HG03159 (cell line): ENCODE measurements around the gene KLF5.
A peak's percentile ranks its signal among the peaks of the same experiment; 100 is the strongest.
"Not testable (repeated sequence)": the region's sequence is repeated elsewhere in the genome, so short reads cannot be mapped to it uniquely, and the experiment has no call there.

ENCODE experiments used
- ATAC-seq: cut with Tn5 transposase; IDR thresholded peaks from one replicate; pipeline ENCODE4 v1.9.1; 2021; ENCODE audit warnings: mild to moderate bottlenecking, moderate library complexity; ENCODE audit not compliant: unreplicated experiment

Gene KLF5

GRCh38 chr13:73058736-73059459 is at the start of gene KLF5:
TSS of gene KLF5 (plus strand) at chr13:73059005. CDS start at chr13:73059328, 323 bp downstream.
- peak; percentile 98 for ATAC-seq

GRCh38 chr13:73011751-73012150 is 47.1 kb upstream of the KLF5 start:
- no peak for ATAC-seq

DNA sequence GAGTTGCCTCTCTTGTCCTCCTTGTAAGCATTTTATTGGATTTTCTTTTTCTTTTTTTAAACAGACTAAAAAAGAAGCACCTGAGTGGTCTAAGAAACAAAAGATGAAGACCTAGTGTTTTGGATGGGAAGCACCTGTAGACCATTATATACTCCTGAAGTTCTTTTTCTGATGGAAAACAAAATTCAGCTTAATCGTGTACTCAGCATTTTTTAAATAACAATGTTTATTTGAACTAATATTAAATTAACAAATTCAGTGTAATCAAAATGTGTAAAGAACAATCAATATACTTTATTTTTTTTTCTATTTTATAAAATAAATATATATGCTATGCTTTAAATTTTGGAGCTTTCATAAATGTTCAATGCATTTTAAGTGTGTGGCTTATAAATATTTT is 43.0 kb upstream of the KLF5 start:
- no peak for ATAC-seq

- ATAC-seq, result no peak
Observed at GRCh38 chr13:73018336-73018735, 40.5 kb upstream of the KLF5 start.

- no peak for ATAC-seq
Observed at GRCh38 chr13:73025217-73026012, 33.4 kb upstream of the KLF5 start.

GRCh38 chr13:73034901-73035300 is 23.9 kb upstream of the KLF5 start:
- no peak for ATAC-seq

DNA sequence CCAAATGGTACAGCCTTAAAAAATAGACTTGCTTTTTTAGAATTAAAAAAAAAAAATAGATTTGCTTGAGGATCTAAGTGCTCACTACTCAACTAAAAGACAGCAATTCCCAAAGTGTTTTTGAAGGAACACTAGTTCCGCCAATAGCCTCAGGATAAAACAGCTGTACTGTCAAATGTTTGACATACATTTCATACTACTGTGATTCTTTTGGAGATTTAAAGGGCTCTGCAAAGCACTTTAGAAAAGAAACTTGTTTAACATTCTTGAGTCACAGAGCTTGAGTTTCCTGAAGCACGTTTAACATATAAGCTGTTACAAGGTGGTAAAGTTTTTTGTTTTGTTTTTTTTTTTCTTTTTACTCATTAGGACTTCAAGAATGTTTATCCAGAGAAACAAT is 23.1 kb upstream of the KLF5 start:
- no peak for ATAC-seq

- no peak for ATAC-seq
Observed at GRCh38 chr13:73036566-73036965, 22.2 kb upstream of the KLF5 start.

DNA sequence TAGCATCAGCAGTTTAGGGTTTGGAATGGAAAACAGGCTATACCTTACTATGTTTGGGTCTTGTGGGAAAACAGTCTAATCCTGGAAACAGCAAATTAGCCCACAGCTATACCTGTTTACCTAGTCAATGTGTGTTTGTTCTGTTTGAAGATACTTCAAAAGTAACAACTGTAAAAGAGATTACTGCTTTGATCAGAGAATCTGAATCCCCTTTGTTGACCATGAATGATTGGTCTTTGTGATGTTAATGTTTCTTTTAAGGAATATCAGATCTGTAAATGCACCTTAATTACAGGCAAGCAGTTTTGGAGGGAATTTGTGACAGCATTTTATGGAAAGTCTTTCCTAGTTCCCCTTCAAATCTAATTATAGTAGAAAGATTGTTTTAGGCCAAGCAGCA is 20.7 kb upstream of the KLF5 start:
- no peak for ATAC-seq

DNA sequence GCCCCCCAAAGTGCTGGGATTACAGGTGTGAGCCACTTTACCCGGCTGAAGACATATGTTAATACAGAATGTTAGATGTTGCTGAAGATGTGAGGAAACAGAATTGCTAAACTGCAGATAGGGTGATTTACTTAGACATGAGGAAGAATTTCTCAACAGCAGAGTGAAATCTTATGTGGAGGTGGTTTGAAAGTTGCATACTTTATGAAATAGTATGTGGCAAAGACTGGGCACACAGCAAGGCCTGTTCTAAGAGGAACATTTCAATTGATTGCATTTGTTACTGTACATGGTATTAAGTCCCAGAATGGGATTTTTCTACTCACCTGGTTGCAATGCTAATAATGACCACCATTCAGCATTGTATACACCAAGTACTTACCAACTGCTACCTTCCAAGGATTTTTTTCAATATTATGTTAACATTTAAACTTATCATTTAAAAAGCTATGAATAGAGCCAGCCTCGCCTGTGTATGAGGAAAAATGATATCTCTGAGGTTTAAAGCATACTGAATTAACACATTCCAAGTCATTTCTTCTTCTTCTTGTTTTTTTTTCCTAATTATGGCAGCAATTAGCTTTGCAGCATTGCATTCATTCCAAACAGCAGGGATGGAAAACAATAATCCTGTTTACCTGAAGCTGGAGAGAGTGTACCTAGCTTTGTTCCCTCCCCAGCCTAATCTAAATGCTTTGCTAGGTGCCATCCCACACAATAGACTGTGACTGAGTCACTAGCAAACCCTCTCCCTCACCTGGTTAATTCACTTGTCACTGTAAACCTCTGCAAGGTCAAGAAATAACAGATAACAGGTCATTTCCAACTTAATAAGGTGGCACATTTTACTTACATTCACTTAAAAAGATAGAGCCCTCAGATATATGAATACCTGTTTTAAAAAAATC is 19.4 kb upstream of the KLF5 start:
- ATAC-seq, result no peak

DNA sequence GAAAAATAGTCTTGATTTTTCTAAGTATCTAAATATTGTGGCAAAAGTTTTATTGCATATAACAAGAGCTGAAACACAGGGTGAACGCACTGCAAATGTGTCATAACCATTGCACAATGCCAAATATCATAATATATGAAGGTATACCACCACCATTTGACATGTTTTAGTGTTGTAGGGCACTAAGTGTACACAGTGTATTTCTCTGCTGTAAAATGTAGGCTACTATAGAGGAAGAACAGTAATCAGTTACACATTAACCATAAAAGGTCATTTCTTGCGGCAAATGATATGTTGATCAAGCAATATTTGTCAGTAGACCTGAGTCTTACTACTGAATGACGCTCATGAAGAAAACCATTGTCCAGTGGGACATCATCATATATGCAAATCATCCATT is 18.3 kb upstream of the KLF5 start:
- ATAC-seq, result no peak

GRCh38 chr13:73040968-73041596 is 17.7 kb upstream of the KLF5 start:
- ATAC-seq, result no peak

DNA sequence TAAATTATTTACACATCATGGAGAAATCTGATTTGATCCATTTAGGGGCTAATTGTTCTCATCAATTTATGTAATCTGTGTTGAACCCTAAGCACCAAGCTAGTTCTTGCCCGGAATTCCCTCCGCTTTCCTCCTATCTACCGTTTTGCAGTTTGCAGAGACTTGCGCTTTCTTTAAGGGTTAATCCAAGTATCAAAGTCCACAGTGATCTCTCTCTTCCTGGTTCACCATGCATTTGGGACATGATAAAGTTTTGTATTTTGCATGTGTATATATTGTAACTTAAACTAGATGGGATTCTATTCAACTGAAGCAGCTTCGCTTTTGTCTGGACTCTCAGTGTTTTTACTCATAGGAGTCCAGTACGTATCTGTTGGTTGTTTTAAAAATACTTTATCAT is 13.8 kb upstream of the KLF5 start:
- no peak for ATAC-seq

GRCh38 chr13:73048615-73049014 is 10.2 kb upstream of the KLF5 start:
- ATAC-seq, result not testable (repeated sequence)

DNA sequence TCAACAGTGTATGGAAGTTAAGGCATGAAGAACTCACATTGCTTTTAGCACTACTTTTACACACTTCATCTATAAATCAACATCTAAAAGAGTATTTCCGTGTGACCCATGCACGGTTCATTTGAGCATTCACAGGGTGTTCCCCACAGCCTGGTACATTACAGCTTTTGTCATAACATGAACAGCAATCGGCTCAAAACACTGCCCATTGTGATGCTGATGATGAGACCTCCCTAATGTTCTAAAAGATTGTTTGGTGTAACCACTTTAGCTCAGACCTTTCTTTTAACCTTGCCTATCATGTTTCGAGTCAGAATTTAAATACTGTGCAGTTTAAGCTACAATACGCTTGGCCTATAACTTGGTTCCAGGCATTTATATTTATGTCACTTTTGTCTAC is 4.1 kb upstream of the KLF5 start:
- no peak for ATAC-seq

GRCh38 chr13:73055813-73056564 is 2.8 kb upstream of the KLF5 start:
- no peak for ATAC-seq

DNA sequence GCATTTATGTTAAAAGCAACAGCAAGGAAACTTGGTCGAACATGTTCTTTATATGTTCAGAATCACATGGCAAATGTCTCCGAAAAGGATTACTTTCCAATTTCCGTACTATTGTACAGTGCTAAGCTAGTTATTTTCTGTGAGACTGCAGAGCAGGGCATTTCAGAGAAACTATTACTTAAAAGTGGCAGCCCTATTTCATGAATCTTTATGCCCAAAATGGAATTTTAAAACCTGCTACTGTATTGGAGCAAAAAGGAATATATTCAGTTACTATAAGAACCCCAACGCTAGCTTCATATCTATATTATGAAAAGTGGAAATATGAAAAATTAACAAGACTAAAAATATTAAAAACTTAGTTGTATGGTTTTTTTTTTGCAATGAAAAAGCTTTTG is 2.2 kb upstream of the KLF5 start:
- no peak for ATAC-seq

GRCh38 chr13:73057284-73058063 is 1.3 kb upstream of the KLF5 start:
- ATAC-seq, result no peak

GRCh38 chr13:73058064-73058313 is 816 bp upstream of the KLF5 start:
- no peak for ATAC-seq

DNA sequence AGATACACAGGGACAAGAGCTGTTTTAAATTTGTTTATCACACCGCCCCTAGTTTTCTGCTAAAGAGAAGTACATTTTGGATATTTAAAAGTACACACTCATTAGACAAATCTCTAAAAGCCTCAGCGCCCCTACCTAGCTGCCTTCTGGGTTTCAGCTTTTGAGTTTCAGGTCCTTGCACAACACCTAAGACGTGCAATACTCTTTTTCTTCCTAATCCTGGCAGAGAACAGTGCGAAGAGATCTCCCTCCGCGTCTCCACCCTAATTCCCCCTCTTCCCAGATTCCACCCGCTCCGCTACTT is 421 bp upstream of the KLF5 start:
- ATAC-seq, result peak; percentile 20
